BJ (cell line): ENCODE data around the gene PDZD4. TPM values are rescaled to one million over a fixed set of nuclear protein-coding genes. Genes with fewer than 3 reads are reported as not detected.

Experiments
- CTCF ChIA-PET: fragments of 350-600 bp; formaldehyde crosslinking; extraction: SDS; loops from one replicate; lab custom pipeline; 2021; ENCODE audit warnings: antibody characterized with exemption, inconsistent platforms; lab: Yijun Ruan, JAX
- POLR2A ChIA-PET: fragments of 300-600 bp; sonication (Branson Sonifier 250); formaldehyde crosslinking; extraction: SDS; loops from one replicate; lab custom pipeline; 2021; ENCODE audit warnings: antibody characterized with exemption; lab: Charles Lee
- DNase-seq: peaks from one replicate; pipeline ENCODE4 v3.0.0-alpha.2; 2011; ENCODE audit warnings: low read depth
- H3K27me3 ChIP-seq: 2 replicates; pipeline ENCODE4 v1.6.0; 2011; ENCODE audit warnings: low read length; ENCODE audit not compliant: control insufficient read depth, insufficient read depth
- H3K36me3 ChIP-seq: 2 replicates; pipeline ENCODE4 v1.5.1; 2011; ENCODE audit warnings: low read length; ENCODE audit not compliant: control insufficient read depth, insufficient read depth
- H3K4me3 ChIP-seq: 2 replicates; pipeline ENCODE4 v1.5.1; 2011; ENCODE audit warnings: low read depth, mild to moderate bottlenecking, control low read depth, low read length
- polyA plus RNA-seq: library from polyadenylated mRNA; depleted of rRNA; stranded (reverse); fragments of >200 nt; gene quantifications from 2 replicates; pipeline ENCODE4 v1.2.3, GENCODE V29; 2011
- TF ChIP-seq, protein P1 (sequence below): IDR thresholded peaks from 2 replicates; pipeline ENCODE4 v1.5.1; 2011; ENCODE audit warnings: low read depth, mild to moderate bottlenecking, control low read depth, inconsistent platforms, low read length, moderate library complexity; ENCODE audit not compliant: insufficient read depth

The PDZD4 gene
- polyA plus RNA-seq, 1 experiment = 0.82 TPM

- peaks cover 7% of the 10 kb centered on the region for H3K36me3 ChIP-seq
- TF ChIP-seq, protein P1, sequence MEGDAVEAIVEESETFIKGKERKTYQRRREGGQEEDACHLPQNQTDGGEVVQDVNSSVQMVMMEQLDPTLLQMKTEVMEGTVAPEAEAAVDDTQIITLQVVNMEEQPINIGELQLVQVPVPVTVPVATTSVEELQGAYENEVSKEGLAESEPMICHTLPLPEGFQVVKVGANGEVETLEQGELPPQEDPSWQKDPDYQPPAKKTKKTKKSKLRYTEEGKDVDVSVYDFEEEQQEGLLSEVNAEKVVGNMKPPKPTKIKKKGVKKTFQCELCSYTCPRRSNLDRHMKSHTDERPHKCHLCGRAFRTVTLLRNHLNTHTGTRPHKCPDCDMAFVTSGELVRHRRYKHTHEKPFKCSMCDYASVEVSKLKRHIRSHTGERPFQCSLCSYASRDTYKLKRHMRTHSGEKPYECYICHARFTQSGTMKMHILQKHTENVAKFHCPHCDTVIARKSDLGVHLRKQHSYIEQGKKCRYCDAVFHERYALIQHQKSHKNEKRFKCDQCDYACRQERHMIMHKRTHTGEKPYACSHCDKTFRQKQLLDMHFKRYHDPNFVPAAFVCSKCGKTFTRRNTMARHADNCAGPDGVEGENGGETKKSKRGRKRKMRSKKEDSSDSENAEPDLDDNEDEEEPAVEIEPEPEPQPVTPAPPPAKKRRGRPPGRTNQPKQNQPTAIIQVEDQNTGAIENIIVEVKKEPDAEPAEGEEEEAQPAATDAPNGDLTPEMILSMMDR = no peak
- DNase-seq = no peak
- H3K4me3 ChIP-seq = no peak overlapping the region
- no peaks in the 10 kb centered on the region for H3K27me3 ChIP-seq
- ChIA-PET CTCF (no interaction called here), POLR2A (no interaction called here)
Measured at GRCh38 chrX:153797415-153798015, 32.8 kb downstream of the PDZD4 start.

- peak overlapping the region; percentile 76 for H3K4me3 ChIP-seq
- CTCF ChIA-PET = no interaction called here
- POLR2A ChIA-PET = no interaction called here
- DNase-seq = no peak
- TF ChIP-seq, protein P1 = no peak
- peaks cover 10% of the 10 kb centered on the region for H3K36me3 ChIP-seq
- no peaks in the 10 kb centered on the region for H3K27me3 ChIP-seq
Measured at GRCh38 chrX:153794897-153795816, 35.2 kb downstream of the PDZD4 start.

- CTCF ChIA-PET = no interaction called here
Measured at GRCh38 chrX:153794018-153794896, 36.1 kb downstream of the PDZD4 start, which contains the start of the genes IDH3G and SSR4. Gene IDH3G, minus strand, starts transcription at chrX:153794375. Its CDS starts 49 bp downstream, at chrX:153794326. Gene SSR4, plus strand, starts transcription at chrX:153794668. Its CDS starts 20 bp downstream, at chrX:153794688.

GRCh38 chrX:153793291-153793690 lies 37.1 kb downstream of the PDZD4 start:
- H3K36me3 ChIP-seq = peaks cover 14% of the 10 kb centered on the region
- CTCF ChIA-PET = no interaction called here
- DNase-seq = no peak
- H3K4me3 ChIP-seq = peak overlapping the region; percentile 76
- POLR2A ChIA-PET = no interaction called here
- H3K27me3 ChIP-seq = no peaks in the 10 kb centered on the region
- TF ChIP-seq, protein P1 = no peak

More at GRCh38 chrX:153794018-153794896, 36.1 kb downstream of the PDZD4 start, which contains the start of the genes IDH3G and SSR4:
- POLR2A ChIA-PET = no interaction called here
- TF ChIP-seq, protein P1 = peak; percentile 25
- Histone ChIP-seq H3K27me3 (no peaks in the 10 kb centered on the region), H3K36me3 (peaks cover 10% of the 10 kb centered on the region), H3K4me3 (peak within 1 kb of the TSS; percentile 76)
- peak; percentile 72 for DNase-seq
